ENCODE results near the gene MOV10. TPM values are rescaled to one million over a fixed set of nuclear protein-coding genes. Genes with fewer than 3 reads are reported as not detected.

The MOV10 gene
- total and polyA plus RNA-seq, 2 of the 8 experiments (the other 6 are each of a cell fraction or from before 2014, with no cell fraction given), result 57.3 to 109 TPM

DNA sequence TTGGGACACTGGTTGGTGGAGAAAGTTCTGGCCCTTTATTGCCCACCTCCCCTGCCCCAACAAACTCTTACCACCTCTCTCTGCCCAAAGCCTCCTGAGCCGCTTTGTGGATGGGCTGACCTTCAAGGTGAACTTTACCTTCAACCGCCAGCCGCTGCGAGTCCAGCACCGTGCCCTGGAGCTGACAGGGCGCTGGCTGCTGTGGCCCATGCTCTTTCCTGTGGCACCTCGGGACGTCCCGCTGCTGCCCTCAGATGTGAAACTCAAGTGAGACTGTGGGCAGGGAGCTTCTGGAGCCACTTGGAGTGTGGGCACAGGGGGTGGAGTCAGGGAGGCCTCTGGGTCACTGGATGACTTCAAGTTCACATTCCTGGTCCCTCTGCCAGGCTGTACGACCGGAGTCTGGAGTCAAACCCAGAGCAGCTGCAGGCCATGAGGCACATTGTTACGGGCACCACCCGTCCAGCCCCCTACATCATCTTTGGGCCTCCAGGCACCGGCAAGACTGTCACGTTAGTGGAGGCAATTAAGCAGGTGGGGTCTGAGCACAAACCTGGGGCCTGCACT is 20.0 kb downstream of the MOV10 start (continued):
- TF ChIP-seq, protein P1, sequence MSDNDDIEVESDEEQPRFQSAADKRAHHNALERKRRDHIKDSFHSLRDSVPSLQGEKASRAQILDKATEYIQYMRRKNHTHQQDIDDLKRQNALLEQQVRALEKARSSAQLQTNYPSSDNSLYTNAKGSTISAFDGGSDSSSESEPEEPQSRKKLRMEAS (IDR thresholded peaks at IDR 0.05), result no peak
- no peak for TF ChIP-seq RNF2 (IDR thresholded peaks at IDR 0.05; ENCODE audit: borderline replicate concordance, low read depth, low read length, missing control alignments, poor library complexity, severe bottlenecking)
